GM18951 (cell line): ENCODE measurements around the gene USP35.

Experiments used
- POLR2A ChIP-seq: IDR thresholded peaks from 4 replicates; pipeline ENCODE4 v1.6.1; 2011; ENCODE audit warnings: mild to moderate bottlenecking; ENCODE audit not compliant: insufficient read length, insufficient read depth; ENCODE audit errors: extremely low read depth
- in situ Hi-C: fragments of 300-500 bp; cut with MboI; formaldehyde crosslinking; loops from one replicate; pipeline ENCODE4 v1.12.0; 2022; ENCODE audit warnings: low sequenced_read_pairs, mixed read lengths, inconsistent platforms; ENCODE audit not compliant: unreplicated experiment

The USP35 gene

GRCh38 chr11:78188286-78189173 lies at the start of gene USP35, which contains the start of gene KCTD21:
USP35 (plus strand) TSS chr11:78188919; CDS start chr11:78196246, 7,327 bp downstream.
KCTD21 (minus strand) TSS chr11:78188626; CDS start chr11:78174554, 14,072 bp downstream.
- in situ Hi-C loops: no loop called here
- peak; percentile 66 for TF ChIP-seq POLR2A

DNA sequence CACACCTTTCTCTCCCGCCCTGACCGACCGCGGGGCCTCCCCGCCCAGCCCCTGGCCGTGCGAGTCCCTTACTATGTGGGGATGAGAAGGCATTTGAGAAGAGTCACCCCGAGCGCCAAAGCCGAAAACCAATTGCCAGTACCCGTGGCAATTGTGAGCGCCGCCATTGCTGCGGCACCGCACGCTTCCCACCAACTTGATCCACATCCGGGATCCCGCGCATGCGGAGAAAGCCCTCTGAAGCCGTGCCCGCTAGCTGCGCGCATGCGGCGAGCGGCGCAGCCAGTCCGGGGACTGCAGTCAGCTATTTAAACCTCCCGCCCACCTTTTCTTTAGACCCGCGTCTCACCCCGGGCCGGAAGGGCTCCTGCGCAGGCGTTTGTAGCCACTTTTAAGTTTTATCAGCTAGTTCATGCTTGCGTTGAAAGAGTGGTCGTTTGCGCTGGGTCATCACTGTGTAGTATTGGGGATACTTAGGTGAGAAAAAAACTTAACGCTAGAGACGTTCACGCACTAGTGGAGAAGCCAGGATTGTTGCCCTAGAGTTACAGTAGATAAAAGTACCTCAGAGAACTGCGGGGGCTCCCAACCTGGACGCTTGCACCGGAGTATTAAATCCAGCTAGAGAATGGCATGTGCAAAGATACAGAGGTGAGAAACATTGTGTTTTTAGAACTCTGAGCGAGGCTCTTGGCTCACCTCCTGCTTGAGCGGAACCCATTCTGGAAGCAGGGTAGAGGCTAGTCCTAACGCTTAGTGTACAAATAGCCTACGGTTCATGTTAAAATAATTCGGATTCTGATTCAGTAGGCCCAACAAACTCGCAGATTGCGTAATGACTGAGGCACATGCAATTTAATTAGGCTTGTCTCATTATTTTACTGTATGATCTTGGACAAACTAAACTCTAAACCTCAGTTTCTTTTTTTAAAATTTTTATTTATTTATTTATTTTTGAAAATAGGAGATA lies 49.0 kb upstream of the USP35 start, which contains the start of gene ALG8:
Gene ALG8 (minus strand): TSS at position 205 of the 970 bp plus-strand sequence. CDS start 38 bp downstream, at position 167.
- in situ Hi-C loops: no loop called here

DNA sequence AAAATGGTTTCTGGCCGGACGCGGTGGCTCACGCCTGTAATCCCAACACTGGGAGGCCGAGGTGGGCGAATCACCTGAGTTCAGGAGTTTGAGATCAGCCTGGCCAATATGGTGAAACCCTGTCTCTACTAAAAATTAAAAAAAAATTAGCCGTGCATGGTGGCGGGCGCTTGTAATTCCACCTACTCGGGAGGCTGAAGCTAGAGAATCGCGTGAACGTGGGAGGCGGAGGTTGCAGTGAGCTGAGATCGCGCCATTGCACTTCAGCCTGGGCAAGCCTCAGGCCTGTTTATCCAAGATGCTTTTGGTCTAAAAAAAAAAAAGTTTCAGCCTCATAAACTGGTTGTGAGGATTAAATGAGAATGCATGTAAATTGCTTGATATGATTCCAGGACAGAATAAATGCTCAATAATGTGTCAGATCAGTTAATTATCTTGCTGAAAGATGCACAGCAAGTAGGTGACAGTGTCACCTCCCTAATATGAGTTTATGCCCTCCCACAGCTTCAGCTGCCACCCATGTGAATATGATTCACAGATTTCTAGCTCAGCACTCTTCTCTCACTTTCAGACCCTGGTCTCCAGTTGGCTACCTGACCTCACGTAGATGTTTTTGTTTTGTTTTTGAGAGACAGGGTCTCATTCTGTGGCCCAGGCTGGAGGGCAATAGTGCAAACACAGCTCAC lies 48.2 kb upstream of the USP35 start:
- in situ Hi-C loops: no loop called here
- TF ChIP-seq POLR2A: no peak

More for the DNA sequence above, 49.0 kb upstream of the USP35 start, which contains the start of gene ALG8:
- peak; percentile 91 for TF ChIP-seq POLR2A

- TF ChIP-seq POLR2A: no peak
- in situ Hi-C loops: no loop called here
Measured at GRCh38 chr11:78145511-78146025, 43.2 kb upstream of the USP35 start.

- in situ Hi-C loops: no loop called here
- TF ChIP-seq POLR2A: no peak
Measured at GRCh38 chr11:78147807-78148206, 40.9 kb upstream of the USP35 start.

DNA sequence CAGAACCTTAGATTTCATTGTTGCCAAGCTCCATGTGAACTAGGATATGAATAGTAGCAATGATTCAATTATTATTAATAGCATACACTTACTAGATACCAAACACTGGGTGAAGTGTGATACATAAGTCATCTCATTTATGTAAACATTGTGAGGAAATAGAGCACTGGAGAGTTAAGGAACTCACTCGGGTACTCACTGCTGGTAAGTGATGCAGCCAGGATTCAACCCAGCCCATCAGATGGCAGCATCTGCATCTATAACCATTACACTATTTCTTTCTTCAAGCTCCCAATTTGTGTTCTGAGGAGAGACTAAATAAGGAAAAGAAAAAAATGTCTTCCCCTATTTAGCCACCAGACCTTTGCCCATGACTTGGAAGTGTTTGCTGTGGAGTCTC lies 39.1 kb upstream of the USP35 start:
- in situ Hi-C loops: no loop called here
- TF ChIP-seq POLR2A: no peak

DNA sequence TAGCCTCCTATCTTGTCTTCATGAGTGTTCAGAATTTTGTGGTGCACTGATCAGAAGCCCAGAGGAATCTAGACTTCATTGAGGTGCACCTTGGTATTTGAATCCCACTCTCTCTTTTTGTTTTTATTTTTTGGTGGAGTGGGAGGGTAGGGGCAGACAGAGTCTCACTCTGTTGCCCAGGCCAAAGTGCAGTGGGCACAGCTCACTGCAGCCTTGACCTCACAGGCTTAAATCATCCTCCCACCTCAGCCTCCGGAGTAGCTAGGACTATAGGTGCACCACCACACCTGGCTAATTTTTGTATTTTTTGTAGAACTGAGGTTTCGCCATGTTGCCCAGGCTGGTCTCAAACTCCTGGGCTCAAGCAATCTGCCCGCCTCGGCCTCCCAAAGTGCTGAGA lies 38.4 kb upstream of the USP35 start:
- in situ Hi-C loops: no loop called here
- no peak for TF ChIP-seq POLR2A

DNA sequence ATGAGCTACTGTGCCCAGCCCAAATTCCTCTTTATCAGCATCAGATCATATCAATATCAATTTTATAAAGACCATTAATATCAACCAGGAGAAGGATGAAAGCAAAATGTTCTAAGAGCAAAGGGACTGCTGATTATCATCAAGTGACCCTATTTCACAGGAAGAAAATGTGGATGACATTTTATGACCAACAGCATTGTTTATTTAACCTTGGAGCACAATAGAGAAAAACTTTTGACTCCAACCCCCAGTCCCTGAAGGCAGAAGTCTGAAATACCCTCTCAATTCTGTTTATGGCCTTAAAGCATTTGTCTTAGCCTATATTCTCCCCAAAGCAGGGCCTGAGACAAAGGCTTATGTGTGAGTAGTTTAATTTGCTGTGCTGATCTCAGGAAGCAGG lies 38.0 kb upstream of the USP35 start:
- TF ChIP-seq POLR2A: no peak
- in situ Hi-C loops: no loop called here

GRCh38 chr11:78151804-78152203 lies 36.9 kb upstream of the USP35 start:
- in situ Hi-C loops: no loop called here
- TF ChIP-seq POLR2A: no peak

- no peak for TF ChIP-seq POLR2A
- in situ Hi-C loops: no loop called here
Measured at GRCh38 chr11:78156127-78156844, 32.4 kb upstream of the USP35 start.

DNA sequence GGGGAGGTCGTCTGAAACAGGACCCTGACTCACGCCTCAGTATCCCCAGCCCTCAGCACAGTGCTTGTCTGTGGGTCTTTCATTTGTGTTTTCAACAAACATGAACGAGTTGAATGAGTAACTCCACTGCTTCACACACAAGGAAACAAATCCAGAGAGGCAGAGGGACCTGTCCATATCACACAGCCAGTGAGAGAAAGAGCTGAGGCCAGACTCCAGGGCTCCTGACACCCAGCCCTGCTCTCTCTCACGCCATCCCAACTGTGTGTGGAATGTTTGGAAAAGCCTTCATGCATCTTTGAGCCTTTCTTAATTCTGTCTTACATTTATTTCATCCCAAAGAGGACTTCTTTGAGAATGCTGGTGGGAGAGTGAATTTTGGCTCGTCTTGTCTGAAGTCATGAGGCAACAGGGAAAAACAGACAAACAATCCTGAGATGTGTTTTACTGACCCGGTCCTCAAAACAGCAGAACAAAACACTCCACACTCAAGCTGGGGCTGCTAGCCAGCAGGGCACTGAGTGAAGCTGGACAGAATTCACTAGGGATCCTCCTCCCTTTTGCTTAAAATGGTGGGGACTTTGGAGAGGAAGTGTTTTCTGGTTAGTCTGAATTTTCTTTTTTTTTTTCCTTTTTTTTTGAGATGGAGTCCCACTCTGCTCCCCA lies 29.6 kb upstream of the USP35 start:
- in situ Hi-C loops: no loop called here
- no peak for TF ChIP-seq POLR2A
